SJSA1 (cell line): ENCODE data around the gene ZSCAN1. TPM values are rescaled to one million over a fixed set of nuclear protein-coding genes. Genes with fewer than 3 reads are reported as not detected.

Experiments used
- DNase-seq, 2 experiments: peaks; one replicate each; pipeline ENCODE4 v3.0.0-alpha.2; 2015 to 2020; ENCODE audit warnings: low spot score in 2 of 2, low read depth in 1 of 2
- H3K27ac ChIP-seq: fragments of 250-450 bp; sonication (Bioruptor Pico); 2 replicates; pipeline ENCODE4 v1.5.1; 2020; ENCODE audit warnings: mild to moderate bottlenecking, moderate library complexity
- H3K27me3 ChIP-seq: fragments of 250-450 bp; sonication (Bioruptor Pico); replicated peaks from 2 replicates; pipeline ENCODE4 v1.5.1; 2020; ENCODE audit warnings: mild to moderate bottlenecking, moderate library complexity
- H3K36me3 ChIP-seq: fragments of 250-450 bp; sonication (Bioruptor Pico); 2 replicates; pipeline ENCODE4 v1.5.1; 2020; ENCODE audit warnings: mild to moderate bottlenecking
- H3K4me1 ChIP-seq: fragments of 250-450 bp; sonication (Bioruptor Pico); replicated peaks from 2 replicates; pipeline ENCODE4 v1.6.1; 2021; ENCODE audit warnings: mild to moderate bottlenecking
- H3K4me3 ChIP-seq: fragments of 250-450 bp; sonication (Bioruptor Pico); 2 replicates; pipeline ENCODE4 v1.5.1; 2020; ENCODE audit warnings: mild to moderate bottlenecking
- H3K9me3 ChIP-seq: fragments of 250-450 bp; sonication (Bioruptor Pico); replicated peaks from 2 replicates; pipeline ENCODE4 v1.5.1; 2020; ENCODE audit warnings: mild to moderate bottlenecking
- total RNA-seq: library from RNA; depleted of rRNA; stranded (reverse); fragments of >200 nt; shearing (Covaris generic); gene quantifications from 2 replicates; pipeline ENCODE4 v1.2.3, GENCODE V29; 2014

ZSCAN1 gene
- total RNA-seq, 1 experiment from 2014 or later = not detected

GRCh38 chr19:58046856-58047255 lies 13.0 kb downstream of the ZSCAN1 start:
- Histone ChIP-seq H3K9me3 (peaks cover 17% of the 10 kb centered on the region), H3K27me3 (no peaks in the 10 kb centered on the region), H3K27ac (no peak overlapping the region), H3K4me1 (no peaks in the 10 kb centered on the region), H3K4me3 (no peak overlapping the region), H3K36me3 (no peaks in the 10 kb centered on the region)
- DNase-seq = no peak

GRCh38 chr19:58047672-58048071 lies 13.8 kb downstream of the ZSCAN1 start:
- H3K4me1 ChIP-seq = no peaks in the 10 kb centered on the region
- no peaks in the 10 kb centered on the region for H3K27me3 ChIP-seq
- no peaks in the 10 kb centered on the region for H3K36me3 ChIP-seq
- no peak overlapping the region for H3K27ac ChIP-seq
- DNase-seq = no peak
- no peak overlapping the region for H3K4me3 ChIP-seq
- peaks cover 18% of the 10 kb centered on the region for H3K9me3 ChIP-seq

- Histone ChIP-seq H3K36me3 (no peaks in the 10 kb centered on the region), H3K4me1 (no peaks in the 10 kb centered on the region), H3K27ac (no peak overlapping the region), H3K9me3 (peaks cover 8% of the 10 kb centered on the region), H3K4me3 (no peak overlapping the region), H3K27me3 (no peaks in the 10 kb centered on the region)
- no peak for DNase-seq
Measured at GRCh38 chr19:58052256-58052655, 18.4 kb downstream of the ZSCAN1 start.

- H3K4me1 ChIP-seq = no peaks in the 10 kb centered on the region
- H3K27ac ChIP-seq = no peak overlapping the region
- no peak for DNase-seq
- no peaks in the 10 kb centered on the region for H3K27me3 ChIP-seq
- no peak overlapping the region for H3K4me3 ChIP-seq
- H3K36me3 ChIP-seq = no peaks in the 10 kb centered on the region
- peaks cover 8% of the 10 kb centered on the region for H3K9me3 ChIP-seq
Measured at GRCh38 chr19:58053480-58054156, 19.8 kb downstream of the ZSCAN1 start.

GRCh38 chr19:58054901-58055874 lies 21.4 kb downstream of the ZSCAN1 start:
- Histone ChIP-seq H3K4me1 (no peaks in the 10 kb centered on the region), H3K36me3 (no peaks in the 10 kb centered on the region), H3K27me3 (no peaks in the 10 kb centered on the region), H3K27ac (no peak overlapping the region), H3K9me3 (peaks cover 13% of the 10 kb centered on the region), H3K4me3 (no peak overlapping the region)
- DNase-seq = no peak

- no peak for DNase-seq
- no peak overlapping the region for H3K27ac ChIP-seq
- no peaks in the 10 kb centered on the region for H3K36me3 ChIP-seq
- no peaks in the 10 kb centered on the region for H3K4me1 ChIP-seq
- H3K4me3 ChIP-seq = no peak overlapping the region
- H3K27me3 ChIP-seq = no peaks in the 10 kb centered on the region
- peaks cover 15% of the 10 kb centered on the region for H3K9me3 ChIP-seq
Measured at GRCh38 chr19:58056261-58056660, 22.4 kb downstream of the ZSCAN1 start.

GRCh38 chr19:58056861-58057260 lies 23.0 kb downstream of the ZSCAN1 start:
- Histone ChIP-seq H3K4me3 (no peak overlapping the region), H3K27me3 (no peaks in the 10 kb centered on the region), H3K4me1 (no peaks in the 10 kb centered on the region), H3K36me3 (no peaks in the 10 kb centered on the region), H3K27ac (no peak overlapping the region), H3K9me3 (peaks cover 13% of the 10 kb centered on the region)
- DNase-seq = no peak

GRCh38 chr19:58058467-58058866 lies 24.6 kb downstream of the ZSCAN1 start:
- Histone ChIP-seq H3K4me3 (no peak overlapping the region), H3K9me3 (peaks cover 12% of the 10 kb centered on the region), H3K27ac (no peak overlapping the region), H3K4me1 (no peaks in the 10 kb centered on the region), H3K36me3 (no peaks in the 10 kb centered on the region), H3K27me3 (no peaks in the 10 kb centered on the region)
- no peak for DNase-seq

- Histone ChIP-seq H3K4me3 (no peak within 1 kb of the TSS), H3K4me1 (no peaks in the 10 kb centered on the region), H3K36me3 (no peaks in the 10 kb centered on the region), H3K27me3 (no peaks in the 10 kb centered on the region), H3K27ac (no peak within 1 kb of the TSS), H3K9me3 (peaks cover 9% of the 10 kb centered on the region)
- DNase-seq = no peak
Measured at GRCh38 chr19:58059003-58059670, 25.3 kb downstream of the ZSCAN1 start, which contains the start of gene ZNF135. ZNF135 (plus strand) TSS chr19:58059282; CDS start chr19:58060003, 721 bp downstream.

- no peaks in the 10 kb centered on the region for H3K36me3 ChIP-seq
- H3K27me3 ChIP-seq = no peaks in the 10 kb centered on the region
- peaks cover 9% of the 10 kb centered on the region for H3K9me3 ChIP-seq
- DNase-seq = no peak
- no peak overlapping the region for H3K4me3 ChIP-seq
- no peaks in the 10 kb centered on the region for H3K4me1 ChIP-seq
- no peak overlapping the region for H3K27ac ChIP-seq
Measured at GRCh38 chr19:58059671-58060078, 25.9 kb downstream of the ZSCAN1 start.

GRCh38 chr19:58060231-58060630 lies 26.4 kb downstream of the ZSCAN1 start:
- H3K9me3 ChIP-seq = peaks cover 14% of the 10 kb centered on the region
- no peak overlapping the region for H3K4me3 ChIP-seq
- no peaks in the 10 kb centered on the region for H3K36me3 ChIP-seq
- DNase-seq = no peak
- H3K27me3 ChIP-seq = no peaks in the 10 kb centered on the region
- no peak overlapping the region for H3K27ac ChIP-seq
- no peaks in the 10 kb centered on the region for H3K4me1 ChIP-seq

GRCh38 chr19:58063712-58064111 lies 29.9 kb downstream of the ZSCAN1 start:
- no peak for DNase-seq
- Histone ChIP-seq H3K9me3 (peaks cover 15% of the 10 kb centered on the region), H3K4me1 (no peaks in the 10 kb centered on the region), H3K27ac (no peak overlapping the region), H3K27me3 (no peaks in the 10 kb centered on the region), H3K36me3 (no peaks in the 10 kb centered on the region), H3K4me3 (no peak overlapping the region)

- H3K27me3 ChIP-seq = no peaks in the 10 kb centered on the region
- H3K9me3 ChIP-seq = peaks cover 8% of the 10 kb centered on the region; the same call in 1 of the 2 replicates
- no peak overlapping the region for H3K27ac ChIP-seq
- no peak for DNase-seq
- H3K4me3 ChIP-seq = no peak overlapping the region
- no peaks in the 10 kb centered on the region for H3K36me3 ChIP-seq
- H3K4me1 ChIP-seq = no peaks in the 10 kb centered on the region
Measured at GRCh38 chr19:58067240-58067912, 33.6 kb downstream of the ZSCAN1 start.
